Adipocyte (in vitro differentiated cells): ENCODE data around the gene ACTN2.

Source experiments
- DNase-seq: peaks from one replicate; pipeline ENCODE4 v3.0.0-alpha.2; 2015; ENCODE audit warnings: low read depth
- H3K27me3 ChIP-seq: replicated peaks from 2 replicates; pipeline ENCODE4 v1.7.0; 2013; ENCODE audit warnings: mild to moderate bottlenecking, low read length, moderate library complexity; ENCODE audit not compliant: control insufficient read depth, insufficient read depth
- H3K36me3 ChIP-seq: 2 replicates; pipeline ENCODE4 v1.7.0; 2013; ENCODE audit warnings: low read length, mild to moderate bottlenecking, moderate library complexity; ENCODE audit not compliant: control insufficient read depth, insufficient read depth, severe bottlenecking
- H3K4me1 ChIP-seq: 2 replicates; pipeline ENCODE4 v1.7.0; 2013; ENCODE audit warnings: mild to moderate bottlenecking, low read length, moderate library complexity; ENCODE audit not compliant: control insufficient read depth, insufficient read depth
- H3K4me3 ChIP-seq: 2 replicates; pipeline ENCODE4 v1.7.0; 2013; ENCODE audit warnings: mild to moderate bottlenecking, low read length, moderate library complexity
- H3K9ac ChIP-seq: 2 replicates; pipeline ENCODE4 v1.7.0; 2013; ENCODE audit warnings: mild to moderate bottlenecking, low read length, moderate library complexity
- H3K9me3 ChIP-seq: 2 replicates; pipeline ENCODE4 v1.7.0; 2013; ENCODE audit warnings: mild to moderate bottlenecking, low read length, moderate library complexity; ENCODE audit not compliant: control insufficient read depth

The ACTN2 gene

DNA sequence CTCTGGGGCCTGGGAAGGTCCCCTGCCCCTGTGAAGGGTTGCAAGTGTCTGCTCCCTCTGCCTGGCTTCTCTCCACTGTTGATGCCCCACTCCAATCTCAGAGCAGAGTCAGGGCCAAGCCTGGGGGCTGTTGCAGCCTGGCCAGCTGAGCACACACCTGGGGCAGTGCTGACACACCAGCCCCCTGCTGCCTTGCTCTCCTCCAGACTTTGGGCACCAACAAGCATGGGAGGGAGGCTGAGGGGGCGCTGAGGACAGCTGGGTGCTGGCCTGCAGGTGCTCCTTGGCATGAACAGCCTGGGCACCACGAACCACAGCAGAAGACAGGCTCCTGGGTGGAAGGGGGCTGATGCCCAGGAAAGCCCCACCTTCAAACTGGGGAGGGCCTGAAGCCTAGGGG lies 99.2 kb downstream of the ACTN2 start:
- Histone ChIP-seq H3K9ac (no peak overlapping the region), H3K4me1 (no peaks in the 10 kb centered on the region), H3K9me3 (no peaks in the 10 kb centered on the region), H3K27me3 (peaks cover 7% of the 10 kb centered on the region), H3K4me3 (no peak overlapping the region), H3K36me3 (no peaks in the 10 kb centered on the region)
- no peak for DNase-seq

DNA sequence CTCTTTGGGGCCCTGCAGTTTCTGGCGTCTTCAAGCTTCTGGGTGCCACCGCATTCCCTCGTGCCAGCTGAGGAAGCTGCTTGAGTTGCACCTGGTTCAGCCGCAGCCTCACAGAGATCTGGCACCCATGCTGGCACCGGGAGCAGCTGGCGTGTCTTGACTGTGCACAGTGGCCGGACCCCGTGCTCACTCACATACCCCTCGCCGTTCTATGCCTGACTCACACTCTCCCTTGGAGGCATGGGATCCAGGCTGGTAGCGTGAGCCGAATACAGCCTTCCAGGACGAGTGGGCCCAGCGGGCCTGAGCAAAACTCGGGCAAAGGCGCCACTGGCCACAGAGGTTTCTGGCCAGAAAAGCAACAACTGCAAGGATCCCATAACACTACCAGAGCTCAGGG lies 100.2 kb downstream of the ACTN2 start:
- Histone ChIP-seq H3K9me3 (no peaks in the 10 kb centered on the region), H3K4me3 (no peak overlapping the region), H3K36me3 (no peaks in the 10 kb centered on the region), H3K9ac (no peak overlapping the region), H3K4me1 (no peaks in the 10 kb centered on the region), H3K27me3 (peaks cover 8% of the 10 kb centered on the region)
- no peak for DNase-seq

DNA sequence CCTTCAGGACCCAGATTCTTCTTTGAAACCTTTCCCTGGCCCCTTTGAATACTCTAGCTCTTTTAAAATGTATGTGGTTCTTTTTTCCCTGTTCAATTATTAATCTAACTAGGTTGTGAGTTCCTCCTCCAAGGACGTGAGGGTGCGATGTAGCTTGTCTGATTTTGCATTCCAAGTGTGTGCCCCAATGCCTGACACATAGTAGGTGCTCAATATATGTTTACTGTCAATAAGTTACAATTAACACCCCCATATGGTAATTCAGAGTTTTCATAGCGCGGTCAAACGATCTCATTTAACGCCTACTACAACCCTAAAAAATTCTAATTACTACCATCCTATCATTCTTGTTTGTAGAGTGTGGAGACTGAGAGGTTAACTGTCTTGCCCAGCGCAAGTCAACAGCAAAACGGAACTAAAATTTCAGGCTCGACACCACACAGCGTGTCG lies 108.3 kb downstream of the ACTN2 start:
- H3K4me1 ChIP-seq, result peaks cover 18% of the 10 kb centered on the region
- H3K36me3 ChIP-seq, result no peaks in the 10 kb centered on the region
- H3K9me3 ChIP-seq, result no peaks in the 10 kb centered on the region
- H3K9ac ChIP-seq, result peak overlapping the region; percentile 96
- no peak for DNase-seq
- H3K4me3 ChIP-seq, result peak overlapping the region; percentile 93
- peaks cover 3% of the 10 kb centered on the region for H3K27me3 ChIP-seq

DNA sequence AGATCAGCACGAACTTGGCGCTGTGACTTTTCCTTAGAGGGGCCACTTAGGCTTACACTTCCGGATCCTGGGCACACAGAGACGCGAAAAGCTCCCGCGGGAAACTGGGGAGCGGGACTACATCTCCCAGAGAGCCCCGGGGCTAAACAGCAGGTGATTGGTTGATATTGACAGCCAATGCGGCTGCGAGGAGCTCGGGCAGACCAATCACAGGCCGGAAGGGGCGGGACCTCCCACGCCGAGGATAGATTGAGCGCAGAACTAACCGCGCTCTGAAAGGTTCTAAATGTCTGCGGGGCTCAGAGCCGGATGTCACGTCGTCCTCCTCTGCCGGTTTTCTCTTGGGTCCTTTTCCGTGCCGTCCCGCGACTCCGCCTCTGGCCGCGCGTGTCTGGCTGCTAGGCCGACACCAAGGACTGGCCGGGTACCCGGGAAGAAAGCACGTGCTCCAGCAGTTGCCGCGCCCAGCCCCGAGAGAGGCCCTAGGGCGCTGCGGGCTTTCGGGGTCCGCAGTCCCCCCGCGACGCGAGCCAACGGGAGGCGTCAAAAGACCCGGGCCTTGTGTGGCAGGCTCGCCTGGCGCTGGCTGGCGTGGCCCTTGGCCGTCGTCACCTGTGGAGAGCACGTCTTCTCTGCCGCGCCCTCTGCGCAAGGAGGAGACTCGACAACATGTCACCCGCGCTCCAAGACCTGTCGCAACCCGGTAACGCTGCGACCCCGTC lies 108.9 kb downstream of the ACTN2 start, which contains the start of gene MTR:
Gene MTR (plus strand): TSS at position 258 of the 722 bp plus-strand sequence. CDS start 412 bp downstream, at position 670.
- Histone ChIP-seq H3K9ac (peak within 1 kb of the TSS; percentile 96), H3K4me1 (peaks cover 22% of the 10 kb centered on the region), H3K27me3 (peaks cover 2% of the 10 kb centered on the region), H3K4me3 (peak within 1 kb of the TSS; percentile 93), H3K9me3 (no peaks in the 10 kb centered on the region), H3K36me3 (no peaks in the 10 kb centered on the region)
- DNase-seq, result peak; percentile 100

DNA sequence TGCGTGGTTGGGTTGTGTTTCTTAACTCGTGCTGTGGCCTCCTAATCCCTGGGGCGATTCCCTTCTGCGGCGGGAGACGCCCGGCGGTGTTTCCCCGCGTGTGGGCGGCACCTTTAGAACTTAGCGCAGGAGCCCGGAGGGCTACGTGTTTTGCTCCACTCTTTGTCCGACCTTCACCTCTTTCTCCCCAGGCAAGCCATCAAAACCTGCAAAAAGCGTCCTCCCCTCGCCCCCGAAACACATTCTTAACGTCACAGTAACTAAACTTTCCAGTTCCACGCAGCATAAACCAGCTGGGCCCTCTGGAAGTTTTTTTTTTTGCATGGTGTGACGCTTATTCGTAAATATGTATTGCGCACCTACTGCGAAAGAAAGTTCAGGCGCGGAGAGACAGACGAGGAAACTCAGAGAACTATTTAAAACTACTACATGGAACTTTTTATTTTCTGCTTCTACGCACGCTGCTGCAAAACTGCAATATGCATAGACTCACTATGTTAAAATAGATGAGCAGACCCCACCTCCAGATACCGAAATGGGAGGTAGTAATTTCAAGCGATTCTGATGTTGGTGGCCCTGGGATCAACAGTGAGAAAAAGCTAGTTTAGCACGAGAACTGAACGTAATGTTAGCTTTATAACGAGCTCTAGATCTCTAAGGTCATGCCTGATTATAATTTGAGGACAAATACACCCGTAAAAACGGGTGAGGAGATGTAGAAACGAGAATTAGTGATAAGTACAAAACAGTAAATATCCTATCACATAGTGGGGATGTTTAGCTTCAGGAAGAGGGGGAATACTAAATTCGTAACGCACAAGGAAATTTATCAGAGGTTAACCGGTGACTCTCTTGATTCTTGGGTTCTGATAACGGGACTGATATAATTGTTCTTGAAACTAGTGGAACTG lies 109.7 kb downstream of the ACTN2 start:
- peak overlapping the region; percentile 93 for H3K4me3 ChIP-seq
- H3K9ac ChIP-seq, result peak overlapping the region; percentile 96
- H3K36me3 ChIP-seq, result no peaks in the 10 kb centered on the region
- H3K4me1 ChIP-seq, result peaks cover 24% of the 10 kb centered on the region
- peak; percentile 75 for DNase-seq
- H3K9me3 ChIP-seq, result no peaks in the 10 kb centered on the region
- H3K27me3 ChIP-seq, result no peaks in the 10 kb centered on the region

DNA sequence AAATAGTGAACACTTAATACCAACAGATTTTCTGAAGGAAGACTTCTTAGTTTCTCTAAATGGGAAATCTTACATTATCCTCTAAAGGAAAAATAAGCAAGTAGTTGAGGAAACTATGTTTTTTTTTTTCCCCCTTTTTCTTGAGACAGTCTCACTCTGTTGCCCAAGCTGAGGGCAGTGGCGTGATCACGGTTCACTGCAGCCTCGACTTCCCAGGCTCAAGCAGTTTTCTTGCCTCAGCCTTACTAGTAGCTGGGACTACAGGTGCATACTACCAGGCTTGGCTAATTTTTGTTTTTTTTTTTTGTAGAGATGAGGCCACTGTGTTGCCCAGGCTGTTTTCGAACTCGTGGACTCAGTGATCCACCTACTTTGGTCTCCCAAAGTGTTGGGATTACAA lies 112.7 kb downstream of the ACTN2 start:
- Histone ChIP-seq H3K4me3 (no peak overlapping the region), H3K9me3 (no peaks in the 10 kb centered on the region), H3K36me3 (peaks cover 9% of the 10 kb centered on the region), H3K9ac (no peak overlapping the region), H3K27me3 (no peaks in the 10 kb centered on the region), H3K4me1 (peaks cover 24% of the 10 kb centered on the region)
- no peak for DNase-seq

DNA sequence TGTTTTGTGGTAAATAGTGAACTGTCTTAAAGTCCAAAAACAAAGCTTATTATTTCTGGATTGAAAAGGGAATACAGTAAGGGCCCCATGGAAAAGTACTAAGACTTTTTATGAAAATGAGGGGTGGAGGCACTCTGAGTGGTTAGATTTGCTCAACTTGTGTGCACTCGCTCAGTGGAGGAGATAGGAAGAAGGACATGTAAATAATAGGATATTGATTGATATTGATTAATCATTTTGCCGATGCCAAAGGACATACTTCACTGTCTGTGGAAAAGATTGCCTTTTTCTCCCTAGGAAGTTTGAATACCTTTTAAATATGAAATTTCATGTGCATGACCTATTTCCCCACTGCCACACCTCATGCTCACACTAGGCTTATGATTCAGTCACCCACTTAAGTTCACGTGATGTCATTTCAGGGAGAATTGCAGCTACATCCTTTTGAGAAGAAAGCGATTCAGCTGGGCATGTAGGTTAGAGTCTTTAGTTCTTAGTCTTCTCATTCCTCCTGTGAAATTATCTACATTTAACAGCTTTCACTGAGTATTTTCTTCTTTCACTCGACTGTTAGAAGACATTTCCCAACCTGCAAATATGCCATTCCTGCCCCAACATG lies 113.8 kb downstream of the ACTN2 start:
- Histone ChIP-seq H3K9ac (no peak overlapping the region), H3K4me3 (no peak overlapping the region), H3K9me3 (no peaks in the 10 kb centered on the region), H3K27me3 (no peaks in the 10 kb centered on the region), H3K4me1 (peaks cover 21% of the 10 kb centered on the region), H3K36me3 (peaks cover 17% of the 10 kb centered on the region)
- peak; percentile 9 for DNase-seq

DNA sequence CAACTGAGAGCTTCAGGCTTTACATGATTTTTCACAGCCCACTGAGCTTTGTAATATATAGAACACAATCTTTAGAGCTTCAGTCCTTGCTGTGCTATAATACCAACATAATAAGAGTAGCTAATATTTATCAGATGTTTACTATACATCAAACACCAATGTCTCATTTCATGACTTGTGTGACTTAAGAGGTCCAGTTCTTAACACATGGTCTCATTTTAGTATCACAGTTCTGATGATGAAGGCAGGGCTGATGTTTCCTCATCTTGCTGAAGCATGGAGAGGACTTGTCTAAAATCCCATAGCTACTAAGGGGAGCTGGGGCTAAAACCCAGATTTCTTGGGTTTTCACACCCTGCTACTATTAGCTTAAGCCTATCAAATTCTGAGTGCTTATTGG lies 114.3 kb downstream of the ACTN2 start:
- no peaks in the 10 kb centered on the region for H3K9me3 ChIP-seq
- H3K9ac ChIP-seq, result no peak overlapping the region
- peaks cover 21% of the 10 kb centered on the region for H3K4me1 ChIP-seq
- no peak for DNase-seq
- H3K4me3 ChIP-seq, result no peak overlapping the region
- H3K36me3 ChIP-seq, result peaks cover 17% of the 10 kb centered on the region
- no peaks in the 10 kb centered on the region for H3K27me3 ChIP-seq

DNA sequence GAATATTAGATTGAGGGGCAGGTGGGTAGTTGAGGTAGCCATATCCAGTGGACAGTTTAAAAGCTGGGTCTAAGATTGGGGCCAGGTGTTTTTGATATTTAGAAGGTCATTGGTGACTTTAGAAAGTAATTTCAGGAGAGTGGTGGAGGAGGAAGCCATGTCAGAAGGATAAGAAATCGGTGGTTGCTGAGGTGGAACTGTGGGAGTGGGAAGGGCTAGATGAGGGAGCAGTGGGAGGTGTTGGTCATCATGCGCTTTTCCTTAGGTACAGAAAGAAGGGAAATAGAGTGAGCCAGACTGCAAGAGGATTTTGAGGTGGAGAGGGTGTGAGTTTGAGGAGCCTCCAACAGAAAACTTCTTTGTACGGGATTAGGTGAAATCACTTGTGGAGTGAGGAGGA lies 116.0 kb downstream of the ACTN2 start:
- no peak overlapping the region for H3K4me3 ChIP-seq
- H3K9me3 ChIP-seq, result no peaks in the 10 kb centered on the region
- H3K9ac ChIP-seq, result no peak overlapping the region
- no peak for DNase-seq
- no peaks in the 10 kb centered on the region for H3K27me3 ChIP-seq
- peaks cover 30% of the 10 kb centered on the region for H3K36me3 ChIP-seq
- H3K4me1 ChIP-seq, result peaks cover 10% of the 10 kb centered on the region

DNA sequence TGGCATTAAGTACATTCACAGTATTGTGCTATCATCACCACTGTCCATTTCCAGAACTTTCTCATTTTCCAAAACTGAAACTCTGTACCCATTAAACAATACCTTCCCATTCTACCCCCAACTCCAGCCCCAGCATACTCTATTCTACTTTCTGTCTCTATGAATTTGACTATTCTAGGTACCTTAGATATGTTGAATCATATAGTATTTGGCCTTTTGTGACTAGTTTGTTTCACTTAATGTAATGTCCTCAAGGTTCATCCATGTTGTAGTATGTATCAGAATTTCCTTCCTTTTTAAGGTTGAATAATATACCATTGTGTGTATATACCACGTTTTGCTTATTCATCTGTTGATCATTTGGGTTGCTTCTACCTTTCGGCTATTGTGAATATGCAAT lies 120.3 kb downstream of the ACTN2 start:
- Histone ChIP-seq H3K9me3 (no peaks in the 10 kb centered on the region), H3K9ac (no peak overlapping the region), H3K36me3 (peaks cover 59% of the 10 kb centered on the region), H3K4me1 (peaks cover 12% of the 10 kb centered on the region), H3K4me3 (no peak overlapping the region), H3K27me3 (no peaks in the 10 kb centered on the region)
- no peak for DNase-seq

DNA sequence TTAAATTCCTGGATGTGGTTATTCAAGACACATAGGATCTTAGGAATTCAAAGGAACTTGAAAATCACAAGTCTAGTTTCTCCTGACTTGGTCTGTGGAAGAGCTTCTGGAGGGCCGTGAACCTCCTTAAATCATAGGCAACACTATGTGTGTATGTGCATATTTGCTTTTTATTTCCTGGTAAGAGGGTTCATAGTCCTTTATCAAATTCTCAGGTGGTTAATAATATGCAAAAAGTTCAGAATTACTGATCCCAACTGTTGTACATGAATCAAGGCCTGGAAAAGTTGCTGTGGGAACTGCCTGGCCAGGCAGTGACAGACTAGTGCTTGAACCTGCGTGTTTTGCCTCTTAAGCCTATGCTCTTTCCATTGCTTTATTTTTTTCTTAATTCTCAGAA lies 121.7 kb downstream of the ACTN2 start:
- Histone ChIP-seq H3K9ac (no peak overlapping the region), H3K36me3 (peaks cover 73% of the 10 kb centered on the region), H3K27me3 (no peaks in the 10 kb centered on the region), H3K9me3 (no peaks in the 10 kb centered on the region), H3K4me3 (no peak overlapping the region), H3K4me1 (peaks cover 12% of the 10 kb centered on the region)
- no peak for DNase-seq
